Body of pancreas (tissue), 4 donors: ENCODE measurements around the gene TRIM6.

Experiments used
- POLR2A ChIP-seq, 3 donors: fragments of 450-650 bp; IDR thresholded peaks; one replicate each; pipeline ENCODE4 v1.6.1; 2016; ENCODE audit warnings: antibody characterized with exemption in 3 of 3, mild to moderate bottlenecking in 2 of 3
- TF ChIP-seq, protein P1 (sequence below), 7 experiments: fragments of 450-650 bp in 4 of 7; fragments of 200-600 bp in 3 of 7; sonication (generic) in 3 of 7; IDR thresholded peaks; one replicate each; pipeline ENCODE4 v1.5.1; 2016 to 2019; ENCODE audit warnings: antibody characterized with exemption in 7 of 7

DNA sequence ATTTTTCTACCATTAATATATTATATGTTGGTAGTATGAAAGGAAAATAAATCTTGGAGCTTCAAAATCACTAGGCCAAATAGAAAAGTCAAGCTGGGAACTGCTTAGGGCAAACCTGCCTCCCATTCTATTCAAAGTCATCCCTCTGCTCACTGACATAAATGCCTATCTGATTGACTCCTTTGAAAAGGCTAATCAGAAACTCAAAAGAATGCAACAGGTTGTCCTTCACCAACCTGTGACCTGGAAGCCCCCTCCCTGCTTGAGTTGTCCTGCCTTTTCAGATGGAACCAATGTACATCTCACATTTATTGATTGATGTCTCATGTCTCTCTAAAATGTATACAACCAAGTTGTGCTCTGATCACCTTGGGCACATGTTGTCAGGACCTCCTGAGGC lies 25.1 kb downstream of the TRIM6 start:
- no peak for TF ChIP-seq POLR2A (IDR thresholded peaks at IDR 0.05)
- TF ChIP-seq, protein P1, sequence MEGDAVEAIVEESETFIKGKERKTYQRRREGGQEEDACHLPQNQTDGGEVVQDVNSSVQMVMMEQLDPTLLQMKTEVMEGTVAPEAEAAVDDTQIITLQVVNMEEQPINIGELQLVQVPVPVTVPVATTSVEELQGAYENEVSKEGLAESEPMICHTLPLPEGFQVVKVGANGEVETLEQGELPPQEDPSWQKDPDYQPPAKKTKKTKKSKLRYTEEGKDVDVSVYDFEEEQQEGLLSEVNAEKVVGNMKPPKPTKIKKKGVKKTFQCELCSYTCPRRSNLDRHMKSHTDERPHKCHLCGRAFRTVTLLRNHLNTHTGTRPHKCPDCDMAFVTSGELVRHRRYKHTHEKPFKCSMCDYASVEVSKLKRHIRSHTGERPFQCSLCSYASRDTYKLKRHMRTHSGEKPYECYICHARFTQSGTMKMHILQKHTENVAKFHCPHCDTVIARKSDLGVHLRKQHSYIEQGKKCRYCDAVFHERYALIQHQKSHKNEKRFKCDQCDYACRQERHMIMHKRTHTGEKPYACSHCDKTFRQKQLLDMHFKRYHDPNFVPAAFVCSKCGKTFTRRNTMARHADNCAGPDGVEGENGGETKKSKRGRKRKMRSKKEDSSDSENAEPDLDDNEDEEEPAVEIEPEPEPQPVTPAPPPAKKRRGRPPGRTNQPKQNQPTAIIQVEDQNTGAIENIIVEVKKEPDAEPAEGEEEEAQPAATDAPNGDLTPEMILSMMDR (IDR thresholded peaks at IDR 0.05): no peak
